ENCODE results near the gene PCSK1N. TPM values are rescaled to one million over a fixed set of nuclear protein-coding genes. Genes with fewer than 3 reads are reported as not detected.
"Not testable (repeated sequence)": the region's sequence is repeated elsewhere in the genome, so short reads cannot be mapped to it uniquely, and the experiment has no call there.

PCSK1N gene
- total and polyA plus RNA-seq, 3 experiments from 2014 or later: 2.3 to 11.1 (median 3.2) TPM

DNA sequence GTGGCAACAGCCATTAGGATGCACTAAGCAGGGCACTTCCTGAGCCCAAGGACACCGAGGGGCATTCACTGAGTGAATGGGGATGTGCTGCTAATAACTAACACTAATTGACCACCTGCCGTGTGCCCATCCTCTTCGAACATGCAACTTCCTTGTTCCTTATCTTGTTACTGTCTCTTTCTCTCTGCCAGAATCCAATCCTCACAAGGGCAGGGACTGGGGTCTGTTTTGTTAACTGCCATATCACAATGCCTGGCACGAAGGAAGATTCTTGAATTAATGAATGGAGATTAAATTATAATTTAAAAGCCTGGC is 7.8 kb downstream of the PCSK1N start:
- H3K4me3 ChIP-seq (ENCODE audit: low read length): no peak overlapping the region
- H3K36me3 ChIP-seq (ENCODE audit: insufficient read depth, low read length): no peaks in the 10 kb centered on the region
- peaks cover 3 to 7% (median 4%) of the 10 kb centered on the region in 3 donors for H3K36me3 Mint-ChIP-seq
- no peaks in the 10 kb centered on the region for H3K4me1 ChIP-seq (ENCODE audit: insufficient read depth, low read length)
- no peaks in the 10 kb centered on the region for H3K9me3 Mint-ChIP-seq
- no peaks in the 10 kb centered on the region for H3K27me3 ChIP-seq (ENCODE audit: insufficient read depth, low read length, poor library complexity, severe bottlenecking)
- peak overlapping the region in 1 of 8 donors; percentile 24 for H3K27ac Mint-ChIP-seq
- peak overlapping the region in 4 of 7 donors; percentile 23 to 66 (median 62) for H3K4me3 Mint-ChIP-seq
- ChIA-PET POLR2A (no interaction called here), CTCF (no interaction called here)
- no peak overlapping the region for H3K27ac ChIP-seq (ENCODE audit: low read depth, low read length)
- H3K4me1 Mint-ChIP-seq: peaks cover 0 to 6% (median 6%) of the 10 kb centered on the region in 3 donors
- peaks cover 29 to 36% of the 10 kb centered on the region in 2 donors for H3K27me3 Mint-ChIP-seq
- no peak for DNase-seq
- no peaks in the 10 kb centered on the region for H3K9me3 ChIP-seq (ENCODE audit: low read length)

DNA sequence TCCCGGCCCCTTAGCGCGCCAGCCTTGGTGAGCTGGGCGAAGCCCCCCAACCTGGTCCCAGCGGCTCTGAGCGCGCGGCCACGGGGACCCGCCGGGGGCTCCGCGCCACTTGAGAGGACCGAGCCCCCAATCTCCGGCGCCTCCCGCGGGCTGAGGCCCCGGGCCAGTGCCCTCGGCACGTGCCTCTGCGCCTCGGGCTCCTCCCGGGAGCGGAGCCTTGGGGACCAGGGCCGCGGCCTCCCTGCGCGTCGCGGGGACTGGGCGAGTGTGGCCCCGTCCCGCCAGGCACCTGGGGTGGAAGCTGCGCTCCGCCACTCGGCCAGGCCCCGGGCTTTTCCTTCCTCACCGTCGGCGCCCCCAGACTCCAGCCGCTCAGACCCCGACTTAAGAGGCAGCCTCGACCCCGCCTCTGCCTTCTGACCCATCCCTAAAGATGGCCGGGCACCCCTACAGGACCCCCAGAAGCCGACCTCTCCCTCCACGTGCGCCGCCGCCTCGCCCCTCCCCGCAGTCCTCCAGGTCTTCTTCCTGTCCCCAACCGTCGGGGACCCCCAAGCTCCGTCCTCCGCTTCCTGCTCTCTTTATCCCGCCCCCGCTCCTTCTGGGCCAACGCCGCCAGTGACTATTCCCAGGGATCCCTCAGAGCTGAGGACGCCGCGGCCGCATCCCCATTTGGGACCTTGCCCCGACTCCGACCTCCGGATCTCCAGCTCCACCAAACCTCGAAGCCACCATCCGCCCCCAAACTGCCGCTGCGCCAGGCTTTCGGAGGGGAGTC is 8.3 kb downstream of the PCSK1N start:
- peaks cover 27 to 33% of the 10 kb centered on the region in 2 donors for H3K27me3 Mint-ChIP-seq
- no peaks in the 10 kb centered on the region for H3K4me1 ChIP-seq (ENCODE audit: insufficient read depth, low read length)
- H3K4me3 ChIP-seq (ENCODE audit: low read length): no peak overlapping the region
- DNase-seq: no peak
- no peaks in the 10 kb centered on the region for H3K9me3 ChIP-seq (ENCODE audit: low read length)
- ChIA-PET POLR2A (no interaction called here), CTCF (no interaction called here)
- H3K27me3 ChIP-seq (ENCODE audit: insufficient read depth, low read length, poor library complexity, severe bottlenecking): no peaks in the 10 kb centered on the region
- H3K4me3 Mint-ChIP-seq: peak overlapping the region in 4 of 7 donors; percentile 23 to 66 (median 62)
- peaks cover 0 to 6% (median 6%) of the 10 kb centered on the region in 3 donors for H3K4me1 Mint-ChIP-seq
- H3K27ac Mint-ChIP-seq: peak overlapping the region in 2 of 8 donors; percentile 24 to 34
- H3K36me3 ChIP-seq (ENCODE audit: insufficient read depth, low read length): no peaks in the 10 kb centered on the region
- H3K36me3 Mint-ChIP-seq: peaks cover 3 to 12% (median 4%) of the 10 kb centered on the region in 3 donors
- H3K27ac ChIP-seq (ENCODE audit: low read depth, low read length): no peak overlapping the region
- no peaks in the 10 kb centered on the region for H3K9me3 Mint-ChIP-seq

DNA sequence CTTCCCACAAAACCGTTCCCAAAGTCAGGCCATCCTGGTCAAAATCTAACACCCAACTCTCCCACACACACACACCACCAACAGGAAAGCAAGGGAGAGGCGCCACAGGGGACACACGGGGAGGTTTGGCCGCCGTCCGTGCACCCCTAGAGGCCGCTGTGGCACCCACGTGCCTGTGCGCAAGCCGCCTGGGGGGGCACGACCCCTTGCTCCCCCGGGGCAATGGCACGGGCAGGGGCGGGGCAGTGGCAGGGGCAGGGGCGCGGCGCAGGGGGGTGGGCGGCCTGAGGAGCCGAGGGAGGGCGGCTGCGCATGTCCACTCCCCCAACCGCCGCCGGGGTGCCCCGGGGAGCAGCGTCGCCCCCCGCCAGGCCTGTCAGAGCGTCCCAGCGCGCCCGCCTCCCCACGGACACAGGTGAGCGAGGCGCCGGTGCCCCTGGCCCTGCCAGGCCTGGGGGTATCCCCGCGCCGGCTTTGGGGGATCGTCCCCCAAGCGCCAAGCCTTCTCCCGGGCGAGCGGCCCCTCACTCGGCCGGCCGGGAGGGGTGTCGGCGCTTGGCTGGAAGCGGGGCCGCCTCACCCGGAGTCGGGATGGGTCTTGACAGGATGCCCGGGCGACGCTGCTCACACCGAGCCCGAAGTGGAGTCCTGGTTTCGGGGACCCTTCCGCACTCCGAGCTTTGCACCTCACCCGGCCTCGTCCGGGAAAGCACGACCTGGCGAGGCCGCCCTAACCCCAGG is 9.1 kb downstream of the PCSK1N start, which contains the start of gene ERAS:
ERAS (plus strand) TSS at position 379 of the 741 bp plus-strand sequence. CDS start 2,611 bp downstream, outside the sequence.
- Mint-ChIP-seq H3K27ac (peak within 1 kb of the TSS in 3 of 8 donors; percentile 15 to 96 (median 34)), H3K27me3 (peaks cover 27 to 33% of the 10 kb centered on the region in 2 donors), H3K9me3 (no peaks in the 10 kb centered on the region), H3K4me1 (peaks cover 0 to 6% (median 6%) of the 10 kb centered on the region in 3 donors), H3K36me3 (peaks cover 3 to 16% (median 8%) of the 10 kb centered on the region in 3 donors), H3K4me3 (peak within 1 kb of the TSS in 6 of 7 donors; percentile 3 to 64 (median 30))
- Histone ChIP-seq H3K27ac (ENCODE audit: low read depth, low read length) (no peak within 1 kb of the TSS), H3K4me1 (ENCODE audit: insufficient read depth, low read length) (no peaks in the 10 kb centered on the region), H3K36me3 (ENCODE audit: insufficient read depth, low read length) (no peaks in the 10 kb centered on the region), H3K4me3 (ENCODE audit: low read length) (no peak within 1 kb of the TSS), H3K9me3 (ENCODE audit: low read length) (no peaks in the 10 kb centered on the region), H3K27me3 (ENCODE audit: insufficient read depth, low read length, poor library complexity, severe bottlenecking) (no peaks in the 10 kb centered on the region)
- ChIA-PET POLR2A (no interaction called here), CTCF (interaction anchor here (1.0 kb wide), 1 partner anchor 9 kb away, joined by 4 read pairs; no protein-coding TSS in a partner anchor)
- peak in 1 of 5 donors; percentile 50 for DNase-seq

GRCh38 chrX:48824066-48824465 is 11.3 kb downstream of the PCSK1N start:
- ChIA-PET POLR2A (no interaction called here), CTCF (no interaction called here)
- H3K36me3 ChIP-seq (ENCODE audit: insufficient read depth, low read length): no peaks in the 10 kb centered on the region
- peaks cover 3 to 25% (median 8%) of the 10 kb centered on the region in 3 donors for H3K36me3 Mint-ChIP-seq
- H3K4me1 Mint-ChIP-seq: peaks cover 0 to 6% (median 6%) of the 10 kb centered on the region in 3 donors
- no peaks in the 10 kb centered on the region for H3K9me3 Mint-ChIP-seq
- no peaks in the 10 kb centered on the region for H3K9me3 ChIP-seq (ENCODE audit: low read length)
- no peak overlapping the region for H3K4me3 ChIP-seq (ENCODE audit: low read length)
- DNase-seq: no peak
- peaks cover 17 to 23% of the 10 kb centered on the region in 2 donors for H3K27me3 Mint-ChIP-seq
- no peaks in the 10 kb centered on the region for H3K27me3 ChIP-seq (ENCODE audit: insufficient read depth, low read length, poor library complexity, severe bottlenecking)
- peak overlapping the region in 1 of 8 donors; percentile 41 for H3K27ac Mint-ChIP-seq
- no peak overlapping the region for H3K27ac ChIP-seq (ENCODE audit: low read depth, low read length)
- no peak overlapping the region for H3K4me3 Mint-ChIP-seq
- no peaks in the 10 kb centered on the region for H3K4me1 ChIP-seq (ENCODE audit: insufficient read depth, low read length)

GRCh38 chrX:48823053-48823452 is 12.4 kb downstream of the PCSK1N start:
- H3K27ac Mint-ChIP-seq: no peak overlapping the region
- Histone ChIP-seq H3K9me3 (ENCODE audit: low read length) (no peaks in the 10 kb centered on the region), H3K27me3 (ENCODE audit: insufficient read depth, low read length, poor library complexity, severe bottlenecking) (no peaks in the 10 kb centered on the region), H3K27ac (ENCODE audit: low read depth, low read length) (no peak overlapping the region), H3K36me3 (ENCODE audit: insufficient read depth, low read length) (no peaks in the 10 kb centered on the region), H3K4me3 (ENCODE audit: low read length) (no peak overlapping the region), H3K4me1 (ENCODE audit: insufficient read depth, low read length) (no peaks in the 10 kb centered on the region)
- no peaks in the 10 kb centered on the region for H3K9me3 Mint-ChIP-seq
- ChIA-PET CTCF (no interaction called here), POLR2A (no interaction called here)
- H3K4me3 Mint-ChIP-seq: no peak overlapping the region
- no peak for DNase-seq
- H3K27me3 Mint-ChIP-seq: peaks cover 10 to 20% of the 10 kb centered on the region in 2 donors
- H3K4me1 Mint-ChIP-seq: peaks cover 0 to 6% (median 6%) of the 10 kb centered on the region in 3 donors
- H3K36me3 Mint-ChIP-seq: peaks cover 3 to 35% (median 8%) of the 10 kb centered on the region in 3 donors

DNA sequence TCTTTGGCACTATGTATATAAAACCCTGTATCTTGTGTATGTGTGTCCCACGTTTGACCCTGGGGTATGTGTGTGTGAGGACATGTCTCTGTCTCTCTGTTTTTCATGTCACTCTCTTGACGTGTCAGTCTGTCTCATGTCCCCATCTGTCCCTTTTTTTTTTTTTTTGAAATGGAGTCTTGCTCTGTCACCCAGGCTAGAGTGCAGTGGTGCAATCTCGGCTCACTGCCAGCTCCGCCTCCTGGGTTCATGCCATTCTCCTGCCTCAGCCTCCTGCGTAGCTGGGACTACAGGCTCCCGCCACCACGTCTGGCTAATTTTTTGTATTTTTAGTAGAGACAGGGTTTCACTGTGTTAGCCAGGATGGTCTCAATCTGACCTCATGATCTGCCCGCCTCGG is 16.0 kb downstream of the PCSK1N start:
- H3K9me3 ChIP-seq (ENCODE audit: low read length); H3K9me3 Mint-ChIP-seq; CTCF ChIA-PET; H3K27ac ChIP-seq (ENCODE audit: low read depth, low read length); H3K4me1 Mint-ChIP-seq; H3K4me3 ChIP-seq (ENCODE audit: low read length); H3K27me3 ChIP-seq (ENCODE audit: insufficient read depth, low read length, poor library complexity, severe bottlenecking); DNase-seq; POLR2A ChIA-PET; H3K27me3 Mint-ChIP-seq; H3K27ac Mint-ChIP-seq; H3K36me3 ChIP-seq (ENCODE audit: insufficient read depth, low read length); H3K4me3 Mint-ChIP-seq; H3K4me1 ChIP-seq (ENCODE audit: insufficient read depth, low read length): not testable (repeated sequence)
- H3K36me3 Mint-ChIP-seq: peaks cover under 1 to 47% (median 4%) of the 10 kb centered on the region in 3 donors

- CTCF ChIA-PET: no interaction called here
- H3K36me3 Mint-ChIP-seq: peaks cover 2 to 50% (median 4%) of the 10 kb centered on the region in 3 donors
Measured at GRCh38 chrX:48818866-48819265, 16.5 kb downstream of the PCSK1N start.

DNA sequence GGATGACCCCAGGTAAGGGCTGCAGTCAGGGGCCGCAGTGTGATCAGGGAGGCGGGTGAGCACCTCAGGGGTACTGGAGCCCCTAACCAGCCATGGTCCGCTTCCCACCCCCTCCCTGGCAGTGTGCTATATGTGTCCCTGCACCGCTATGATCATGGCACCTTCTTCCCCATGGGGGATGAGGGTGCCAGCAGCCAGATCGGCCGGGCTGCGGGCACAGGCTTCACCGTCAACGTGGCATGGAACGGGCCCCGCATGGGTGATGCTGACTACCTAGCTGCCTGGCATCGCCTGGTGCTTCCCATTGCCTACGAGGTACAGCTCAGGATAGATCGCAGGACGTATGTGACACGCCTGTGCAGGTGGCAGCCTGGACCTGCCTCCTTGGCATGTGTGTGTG is 17.3 kb downstream of the PCSK1N start:
- no peak overlapping the region for H3K27ac Mint-ChIP-seq
- DNase-seq: no peak
- H3K27ac ChIP-seq (ENCODE audit: low read depth, low read length): no peak overlapping the region
- POLR2A ChIA-PET: no interaction called here
- no peaks in the 10 kb centered on the region for H3K9me3 ChIP-seq (ENCODE audit: low read length)
- H3K9me3 Mint-ChIP-seq: no peaks in the 10 kb centered on the region
- CTCF ChIA-PET: interaction anchor here (1.3 kb wide), 1 partner anchor 7 kb away, joined by 4 read pairs; no protein-coding TSS in a partner anchor
- H3K4me1 Mint-ChIP-seq: no peaks in the 10 kb centered on the region
- no peak overlapping the region for H3K4me3 ChIP-seq (ENCODE audit: low read length)
- H3K4me3 Mint-ChIP-seq: no peak overlapping the region
- no peaks in the 10 kb centered on the region for H3K27me3 ChIP-seq (ENCODE audit: insufficient read depth, low read length, poor library complexity, severe bottlenecking)
- peaks cover 3 to 51% (median 4%) of the 10 kb centered on the region in 3 donors for H3K36me3 Mint-ChIP-seq
- H3K27me3 Mint-ChIP-seq: peaks cover 0 to 4% of the 10 kb centered on the region in 2 donors
- no peaks in the 10 kb centered on the region for H3K4me1 ChIP-seq (ENCODE audit: insufficient read depth, low read length)
- no peaks in the 10 kb centered on the region for H3K36me3 ChIP-seq (ENCODE audit: insufficient read depth, low read length)

More at GRCh38 chrX:48818866-48819265, 16.5 kb downstream of the PCSK1N start:
- Mint-ChIP-seq H3K9me3 (no peaks in the 10 kb centered on the region), H3K4me1 (no peaks in the 10 kb centered on the region), H3K27ac (peak overlapping the region in 1 of 8 donors; percentile 21), H3K4me3 (no peak overlapping the region), H3K27me3 (peaks cover 0 to 6% of the 10 kb centered on the region in 2 donors)
- no peaks in the 10 kb centered on the region for H3K27me3 ChIP-seq (ENCODE audit: insufficient read depth, low read length, poor library complexity, severe bottlenecking)
- no peak overlapping the region for H3K27ac ChIP-seq (ENCODE audit: low read depth, low read length)
- H3K4me1 ChIP-seq (ENCODE audit: insufficient read depth, low read length): no peaks in the 10 kb centered on the region
- H3K36me3 ChIP-seq (ENCODE audit: insufficient read depth, low read length): no peaks in the 10 kb centered on the region
- no peak for DNase-seq
- H3K4me3 ChIP-seq (ENCODE audit: low read length): no peak overlapping the region
- no peaks in the 10 kb centered on the region for H3K9me3 ChIP-seq (ENCODE audit: low read length)
- POLR2A ChIA-PET: no interaction called here
